AG04450 (cell line): ENCODE measurements around the gene HES5. TPM values are rescaled to one million over a fixed set of nuclear protein-coding genes. Genes with fewer than 3 reads are reported as not detected.

Experiments
- CTCF ChIA-PET: fragments of 300-600, 350-600 bp; formaldehyde crosslinking; extraction: SDS; loops from one replicate; lab custom pipeline; 2022; ENCODE audit warnings: antibody characterized with exemption, inconsistent platforms; lab: Charles Lee
- POLR2A ChIA-PET: fragments of 350-600 bp; formaldehyde crosslinking; extraction: SDS; loops from one replicate; lab custom pipeline; 2021; ENCODE audit warnings: antibody characterized with exemption, inconsistent platforms; lab: Yijun Ruan, JAX
- DNase-seq: peaks from one replicate; pipeline ENCODE4 v3.0.0-alpha.2; 2011; ENCODE audit warnings: low read depth, low spot score
- H3K27ac ChIP-seq: one replicate; pipeline ENCODE4 v1.5.1; 2012; ENCODE audit warnings: low read depth, low read length, control low read depth
- H3K27me3 ChIP-seq: one replicate; pipeline ENCODE4 v1.6.0; 2012; ENCODE audit warnings: low read length; ENCODE audit not compliant: control insufficient read depth, insufficient read depth
- H3K4me3 ChIP-seq: 2 replicates; pipeline ENCODE4 v1.5.1; 2011; ENCODE audit warnings: mild to moderate bottlenecking, low read depth, low read length, control low read depth
- H3K9me3 ChIP-seq: 2 replicates; pipeline ENCODE4 v1.5.1; 2012; ENCODE audit warnings: low read length; ENCODE audit not compliant: control insufficient read depth, insufficient read depth
- polyA plus RNA-seq: library from polyadenylated mRNA; depleted of rRNA; stranded (reverse); fragments of >200 nt; gene quantifications from 2 replicates; pipeline ENCODE4 v1.2.3, GENCODE V29; 2011
- TF ChIP-seq, protein P1 (sequence below): IDR thresholded peaks from 2 replicates; pipeline ENCODE4 v1.5.1; 2011; ENCODE audit warnings: low read depth, low read length, control low read depth, inconsistent platforms

Gene HES5
- polyA plus RNA-seq, 1 experiment: not detected

DNA sequence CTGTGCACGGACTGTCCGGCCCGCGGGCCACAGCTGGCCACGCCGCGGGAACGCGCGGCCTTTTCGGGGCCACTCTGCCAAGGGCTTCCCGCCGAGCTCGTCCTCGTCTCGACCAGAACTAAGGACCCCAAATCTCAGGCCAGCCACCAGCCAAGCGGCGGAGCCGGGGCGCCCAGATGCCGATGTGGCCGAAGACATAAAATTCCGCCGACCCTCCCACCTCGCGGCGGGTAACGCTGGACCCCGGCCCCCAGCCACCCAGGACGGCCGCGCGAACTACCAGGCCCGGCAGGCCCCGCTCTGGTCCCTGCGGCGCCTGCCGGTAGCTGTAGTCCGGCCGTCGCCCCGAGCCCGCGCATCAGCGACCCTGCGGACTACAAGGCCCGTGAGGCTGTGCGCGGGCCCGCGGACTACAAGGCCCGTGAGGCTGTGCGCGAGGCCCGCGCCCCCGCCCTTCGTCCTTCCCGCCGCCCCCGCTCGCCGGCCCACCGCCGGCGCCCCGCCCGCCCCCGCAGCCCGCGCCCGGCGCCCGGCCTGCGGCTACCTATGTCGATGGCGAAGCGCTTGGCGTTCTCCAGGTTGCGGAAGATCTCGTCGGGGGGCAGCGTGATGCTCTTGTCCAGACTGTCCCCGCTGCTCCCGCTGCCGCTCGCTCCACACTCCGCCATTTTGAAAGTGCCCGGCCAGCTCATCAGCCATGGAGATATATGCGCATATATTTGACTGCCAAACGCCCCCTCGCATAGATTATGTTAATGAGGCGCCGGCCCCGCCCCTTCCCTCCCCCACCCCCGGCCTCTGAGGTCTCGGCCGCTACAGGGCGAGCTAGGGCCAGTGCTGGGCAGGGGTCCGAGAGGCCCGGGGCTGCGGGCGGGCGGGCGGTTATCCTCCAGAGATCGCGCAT is 3.9 kb downstream of the HES5 start, which contains the start of gene PANK4:
TSS of gene PANK4 (minus strand) at position 677 of the 904 bp plus-strand sequence. CDS start at position 668, 9 bp downstream.
- H3K9me3 ChIP-seq: no peaks in the 10 kb centered on the region; the same call in 1 of the 2 replicates
- DNase-seq: peak; percentile 71
- TF ChIP-seq, protein P1, sequence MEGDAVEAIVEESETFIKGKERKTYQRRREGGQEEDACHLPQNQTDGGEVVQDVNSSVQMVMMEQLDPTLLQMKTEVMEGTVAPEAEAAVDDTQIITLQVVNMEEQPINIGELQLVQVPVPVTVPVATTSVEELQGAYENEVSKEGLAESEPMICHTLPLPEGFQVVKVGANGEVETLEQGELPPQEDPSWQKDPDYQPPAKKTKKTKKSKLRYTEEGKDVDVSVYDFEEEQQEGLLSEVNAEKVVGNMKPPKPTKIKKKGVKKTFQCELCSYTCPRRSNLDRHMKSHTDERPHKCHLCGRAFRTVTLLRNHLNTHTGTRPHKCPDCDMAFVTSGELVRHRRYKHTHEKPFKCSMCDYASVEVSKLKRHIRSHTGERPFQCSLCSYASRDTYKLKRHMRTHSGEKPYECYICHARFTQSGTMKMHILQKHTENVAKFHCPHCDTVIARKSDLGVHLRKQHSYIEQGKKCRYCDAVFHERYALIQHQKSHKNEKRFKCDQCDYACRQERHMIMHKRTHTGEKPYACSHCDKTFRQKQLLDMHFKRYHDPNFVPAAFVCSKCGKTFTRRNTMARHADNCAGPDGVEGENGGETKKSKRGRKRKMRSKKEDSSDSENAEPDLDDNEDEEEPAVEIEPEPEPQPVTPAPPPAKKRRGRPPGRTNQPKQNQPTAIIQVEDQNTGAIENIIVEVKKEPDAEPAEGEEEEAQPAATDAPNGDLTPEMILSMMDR: no peak
- ChIA-PET POLR2A (interaction anchor here (0.6 to 1.5 kb wide), 8 partner anchors 9 to 321 kb away, joined by 3 to 7 read pairs (median 3); partner anchors contain the start of genes MORN1 and RER1), CTCF (interaction anchor here (0.6 to 1.2 kb wide), 3 partner anchors 22 to 351 kb away, joined by 3 to 4 read pairs (median 3); no protein-coding TSS in a partner anchor)
- H3K27me3 ChIP-seq: peaks cover 27% of the 10 kb centered on the region
- H3K27ac ChIP-seq: peak within 1 kb of the TSS; percentile 39
- H3K4me3 ChIP-seq: peak within 1 kb of the TSS; percentile 86

DNA sequence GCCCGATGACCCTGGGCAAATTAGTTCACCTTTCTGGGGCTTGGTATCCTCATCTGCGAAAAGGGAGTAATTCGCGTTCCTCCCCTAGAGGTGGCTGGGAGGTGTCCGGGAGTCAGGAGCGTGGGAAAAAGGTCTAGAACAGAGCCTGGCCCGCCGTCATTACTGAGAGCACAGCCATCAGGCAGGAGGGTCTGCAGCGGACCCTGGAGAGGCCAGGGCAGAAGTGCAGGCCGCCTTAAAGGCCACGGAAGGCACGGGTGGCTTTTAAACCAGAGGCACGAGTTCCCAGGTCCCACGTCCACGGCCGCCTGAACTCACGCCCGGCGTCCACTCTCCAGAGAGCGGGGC is 4.5 kb downstream of the HES5 start:
- TF ChIP-seq, protein P1: no peak
- no peaks in the 10 kb centered on the region; the same call in 1 of the 2 replicates for H3K9me3 ChIP-seq
- DNase-seq: no peak
- CTCF ChIA-PET: interaction anchor here (1.2 kb wide), 1 partner anchor 22 kb away, joined by 3 read pairs; no protein-coding TSS in a partner anchor
- no peak overlapping the region for H3K27ac ChIP-seq
- H3K27me3 ChIP-seq: peaks cover 20% of the 10 kb centered on the region
- POLR2A ChIA-PET: interaction anchor here (0.6 to 1.3 kb wide), 4 partner anchors 10 to 113 kb away, joined by 3 to 7 read pairs (median 3); no protein-coding TSS in a partner anchor
- peak overlapping the region; percentile 86 for H3K4me3 ChIP-seq

DNA sequence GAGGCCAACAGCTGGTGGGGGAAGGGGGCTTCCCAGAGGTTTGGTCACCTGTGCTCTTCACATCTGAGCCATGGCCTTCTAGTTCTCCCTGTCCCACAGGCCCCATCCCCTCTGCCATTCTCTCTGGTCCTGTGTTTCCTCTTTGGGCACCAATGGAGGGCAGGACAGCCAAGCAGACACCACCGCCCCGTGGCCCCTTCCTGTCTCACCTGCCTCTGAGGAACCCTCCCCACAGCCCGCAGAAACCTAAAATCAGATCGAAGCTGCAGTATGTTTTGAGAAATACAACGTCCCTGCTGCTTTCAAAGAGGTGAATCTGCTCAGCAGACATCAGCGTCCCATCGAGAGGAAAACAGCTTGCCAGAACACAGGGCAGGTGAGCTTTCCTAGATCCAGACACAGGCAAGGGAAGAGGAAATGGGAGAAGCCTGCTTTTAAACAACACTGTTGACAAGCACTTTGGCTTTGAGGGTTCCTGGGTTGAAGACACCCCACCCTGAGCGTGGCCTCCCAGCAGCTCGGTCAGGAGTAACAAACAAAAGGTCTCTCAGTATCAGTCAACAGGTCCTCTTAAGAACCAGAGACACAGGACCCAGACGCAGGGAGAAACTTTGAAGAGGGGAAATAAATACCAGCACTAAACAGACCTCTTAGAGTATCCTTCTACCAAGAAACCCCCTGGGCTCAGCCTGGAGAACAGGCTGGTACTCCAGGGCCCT is 6.0 kb downstream of the HES5 start:
- ChIA-PET POLR2A (interaction anchor here (0.6 kb wide), 1 partner anchor 24 kb away, joined by 5 read pairs; no protein-coding TSS in a partner anchor), CTCF (interaction anchor here (1.0 kb wide), 1 partner anchor 795 kb away, joined by 4 read pairs; no protein-coding TSS in a partner anchor)
- peak overlapping the region; percentile 75 for H3K27ac ChIP-seq
- H3K27me3 ChIP-seq: peaks cover 11% of the 10 kb centered on the region
- TF ChIP-seq, protein P1: no peak
- H3K4me3 ChIP-seq: peak overlapping the region; percentile 86
- no peak for DNase-seq
- H3K9me3 ChIP-seq: no peaks in the 10 kb centered on the region; the same call in 1 of the 2 replicates

DNA sequence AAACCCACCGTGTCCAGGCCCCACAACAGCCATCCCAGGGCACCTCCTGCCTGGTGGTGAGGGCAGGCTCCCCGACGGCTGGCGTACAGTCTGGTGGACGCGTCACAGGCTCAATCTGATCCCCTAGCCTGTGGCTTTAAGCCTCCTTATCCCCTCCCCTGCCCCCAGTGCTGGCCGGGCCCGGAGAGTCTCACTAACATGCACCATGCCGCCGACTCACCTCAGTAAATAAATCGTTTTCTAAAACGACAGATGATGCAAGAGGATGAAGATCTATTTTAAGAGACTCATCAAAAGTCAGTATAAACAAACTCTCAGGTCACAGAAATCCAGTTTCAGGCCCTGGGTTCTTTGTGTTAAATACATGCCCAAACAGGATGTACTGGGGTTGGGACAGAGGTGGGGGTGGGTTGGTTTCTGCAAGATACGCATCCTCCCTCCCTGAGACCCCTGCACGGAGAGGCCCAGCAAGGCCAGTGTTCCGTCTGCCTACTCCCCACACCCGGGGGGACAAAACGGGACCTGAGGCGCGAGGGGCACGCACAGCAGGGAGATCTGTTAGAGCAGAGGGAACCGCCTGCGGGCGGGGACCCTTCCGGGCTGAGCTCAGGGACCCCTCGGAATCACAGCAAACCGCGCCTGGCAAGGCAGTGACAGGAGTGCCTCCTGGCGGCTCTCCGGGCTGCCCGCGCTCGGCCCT is 6.7 kb downstream of the HES5 start:
- ChIA-PET POLR2A (interaction anchor here (0.6 kb wide), 1 partner anchor 25 kb away, joined by 5 read pairs; no protein-coding TSS in a partner anchor), CTCF (interaction anchor here (1.0 kb wide), 1 partner anchor 795 kb away, joined by 4 read pairs; no protein-coding TSS in a partner anchor)
- Histone ChIP-seq H3K27ac (peak overlapping the region; percentile 75), H3K9me3 (no peaks in the 10 kb centered on the region; the same call in 1 of the 2 replicates), H3K27me3 (peaks cover 5% of the 10 kb centered on the region), H3K4me3 (peak overlapping the region; percentile 38)
- TF ChIP-seq, protein P1: 0 out of 2 replicates have a peak, but pooled peaks have one; percentile 24
- DNase-seq: no peak
